GM06990 (cell line): ENCODE data around the gene MOBP.

Source experiments
- DNase-seq: peaks from one replicate; pipeline ENCODE4 v3.0.0-alpha.2; 2011; ENCODE audit not compliant: insufficient read length; ENCODE audit errors: extremely low read depth
- H3K27me3 ChIP-seq: replicated peaks from 2 replicates; pipeline ENCODE4 v1.6.0; 2011; ENCODE audit warnings: low read length; ENCODE audit not compliant: control insufficient read depth, insufficient read depth
- H3K36me3 ChIP-seq: 2 replicates; pipeline ENCODE4 v1.5.1; 2011; ENCODE audit warnings: low read length; ENCODE audit not compliant: control insufficient read depth, insufficient read depth
- H3K4me3 ChIP-seq: replicated peaks from 2 replicates; pipeline ENCODE4 v1.5.1; 2011; ENCODE audit warnings: low read depth, mild to moderate bottlenecking, control low read depth, low read length
- CTCF ChIP-seq: IDR thresholded peaks from 2 replicates; pipeline ENCODE4 v1.5.1; 2011; ENCODE audit warnings: low read length, control low read depth, mild to moderate bottlenecking, inconsistent platforms; ENCODE audit not compliant: insufficient read depth, poor library complexity, severe bottlenecking

Gene MOBP

GRCh38 chr3:39540162-39540921 lies 72.9 kb downstream of the MOBP start:
- H3K27me3 ChIP-seq: no peaks in the 10 kb centered on the region
- TF ChIP-seq CTCF: no peak
- H3K4me3 ChIP-seq: no peak overlapping the region
- no peaks in the 10 kb centered on the region for H3K36me3 ChIP-seq
- DNase-seq: no peak

- no peak for DNase-seq
- no peaks in the 10 kb centered on the region for H3K27me3 ChIP-seq
- TF ChIP-seq CTCF: no peak
- H3K4me3 ChIP-seq: no peak overlapping the region
- H3K36me3 ChIP-seq: no peaks in the 10 kb centered on the region
Measured at GRCh38 chr3:39541442-39541841, 74.0 kb downstream of the MOBP start.

- Histone ChIP-seq H3K36me3 (no peaks in the 10 kb centered on the region), H3K27me3 (no peaks in the 10 kb centered on the region), H3K4me3 (no peak overlapping the region)
- DNase-seq: no peak
- TF ChIP-seq CTCF: peak; percentile 40
Measured at GRCh38 chr3:39541917-39542329, 74.4 kb downstream of the MOBP start.

GRCh38 chr3:39542588-39542988 lies 75.1 kb downstream of the MOBP start:
- DNase-seq: peak; percentile 13
- no peak overlapping the region for H3K4me3 ChIP-seq
- no peak for TF ChIP-seq CTCF

GRCh38 chr3:39548282-39548681 lies 80.8 kb downstream of the MOBP start:
- H3K4me3 ChIP-seq: no peak overlapping the region
- no peaks in the 10 kb centered on the region for H3K36me3 ChIP-seq
- H3K27me3 ChIP-seq: no peaks in the 10 kb centered on the region
- TF ChIP-seq CTCF: no peak
- no peak for DNase-seq

More at GRCh38 chr3:39542588-39542988, 75.1 kb downstream of the MOBP start:
- Histone ChIP-seq H3K27me3 (no peaks in the 10 kb centered on the region), H3K36me3 (no peaks in the 10 kb centered on the region)
